ENCODE measurements around the gene USH1G. TPM values are rescaled to one million over a fixed set of nuclear protein-coding genes. Genes with fewer than 3 reads are reported as not detected.

Gene USH1G
- polyA plus RNA-seq, 1 donor from 2014 or later, result not detected

DNA sequence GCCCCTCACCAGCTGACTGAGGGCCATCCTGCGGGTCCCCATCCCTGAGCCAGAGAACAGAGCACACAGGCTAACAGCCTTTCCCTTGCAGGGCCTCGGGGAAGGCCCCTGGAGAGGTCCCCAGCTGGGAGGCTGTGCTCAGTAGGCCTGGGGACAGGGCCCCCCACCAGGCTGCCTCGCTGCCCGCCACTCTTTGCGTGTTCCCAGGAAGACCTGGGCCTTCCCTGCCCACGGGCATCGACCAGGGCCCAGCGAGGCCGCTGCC, 48.7 kb upstream of the USH1G start:
- TF ChIP-seq EP300 (conservative IDR thresholded peaks at IDR 0.05; ENCODE audit: poor library complexity, severe bottlenecking) (no peak), POLR2AphosphoS5 (IDR thresholded peaks at IDR 0.05) (no peak), SMC3 (conservative IDR thresholded peaks at IDR 0.05; ENCODE audit: poor library complexity) (no peak), TAF1 (IDR thresholded peaks at IDR 0.05; ENCODE audit: low read depth) (no peak), RAD21 (conservative IDR thresholded peaks at IDR 0.05) (no peak), EZH2 (IDR thresholded peaks at IDR 0.05; ENCODE audit: borderline replicate concordance, insufficient read depth, low read length, poor library complexity, severe bottlenecking) (no peak), MXI1 (conservative IDR thresholded peaks at IDR 0.05; ENCODE audit: poor library complexity, severe bottlenecking) (no peak)
- TF ChIP-seq, protein P1, sequence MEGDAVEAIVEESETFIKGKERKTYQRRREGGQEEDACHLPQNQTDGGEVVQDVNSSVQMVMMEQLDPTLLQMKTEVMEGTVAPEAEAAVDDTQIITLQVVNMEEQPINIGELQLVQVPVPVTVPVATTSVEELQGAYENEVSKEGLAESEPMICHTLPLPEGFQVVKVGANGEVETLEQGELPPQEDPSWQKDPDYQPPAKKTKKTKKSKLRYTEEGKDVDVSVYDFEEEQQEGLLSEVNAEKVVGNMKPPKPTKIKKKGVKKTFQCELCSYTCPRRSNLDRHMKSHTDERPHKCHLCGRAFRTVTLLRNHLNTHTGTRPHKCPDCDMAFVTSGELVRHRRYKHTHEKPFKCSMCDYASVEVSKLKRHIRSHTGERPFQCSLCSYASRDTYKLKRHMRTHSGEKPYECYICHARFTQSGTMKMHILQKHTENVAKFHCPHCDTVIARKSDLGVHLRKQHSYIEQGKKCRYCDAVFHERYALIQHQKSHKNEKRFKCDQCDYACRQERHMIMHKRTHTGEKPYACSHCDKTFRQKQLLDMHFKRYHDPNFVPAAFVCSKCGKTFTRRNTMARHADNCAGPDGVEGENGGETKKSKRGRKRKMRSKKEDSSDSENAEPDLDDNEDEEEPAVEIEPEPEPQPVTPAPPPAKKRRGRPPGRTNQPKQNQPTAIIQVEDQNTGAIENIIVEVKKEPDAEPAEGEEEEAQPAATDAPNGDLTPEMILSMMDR (IDR thresholded peaks at IDR 0.05; ENCODE audit: poor library complexity, severe bottlenecking), result no peak
- H2AFZ ChIP-seq (ENCODE audit: low read depth, low read length), result peak overlapping the region; percentile 65
- no peaks in the 10 kb centered on the region for H4K20me1 ChIP-seq (ENCODE audit: insufficient read depth)
- H3K79me2 ChIP-seq (replicated peaks; ENCODE audit: insufficient read depth, low read length), result peaks cover 5% of the 10 kb centered on the region
- H3K4me3 ChIP-seq (ENCODE audit: low read length), result peak overlapping the region; percentile 96
- H3K9me2 ChIP-seq (ENCODE audit: insufficient read depth, low read length), result no peaks in the 10 kb centered on the region
- H3F3A ChIP-seq (ENCODE audit: insufficient read depth, low read length, poor library complexity, severe bottlenecking), result no peaks in the 10 kb centered on the region
- H3K27me3 ChIP-seq (ENCODE audit: insufficient read depth, low read depth, low read length), result peaks cover 8% of the 10 kb centered on the region
- H3K4me2 ChIP-seq (ENCODE audit: low read length), result peak overlapping the region; percentile 81
- H3K36me3 ChIP-seq (ENCODE audit: insufficient read depth, low read length), result no peaks in the 10 kb centered on the region
- peak overlapping the region; percentile 83 for H3K9ac ChIP-seq (ENCODE audit: low read length)
- no peaks in the 10 kb centered on the region for H3K9me3 ChIP-seq (ENCODE audit: low read length)
- peak overlapping the region; percentile 12 for H3K27ac ChIP-seq (ENCODE audit: low read length)

DNA sequence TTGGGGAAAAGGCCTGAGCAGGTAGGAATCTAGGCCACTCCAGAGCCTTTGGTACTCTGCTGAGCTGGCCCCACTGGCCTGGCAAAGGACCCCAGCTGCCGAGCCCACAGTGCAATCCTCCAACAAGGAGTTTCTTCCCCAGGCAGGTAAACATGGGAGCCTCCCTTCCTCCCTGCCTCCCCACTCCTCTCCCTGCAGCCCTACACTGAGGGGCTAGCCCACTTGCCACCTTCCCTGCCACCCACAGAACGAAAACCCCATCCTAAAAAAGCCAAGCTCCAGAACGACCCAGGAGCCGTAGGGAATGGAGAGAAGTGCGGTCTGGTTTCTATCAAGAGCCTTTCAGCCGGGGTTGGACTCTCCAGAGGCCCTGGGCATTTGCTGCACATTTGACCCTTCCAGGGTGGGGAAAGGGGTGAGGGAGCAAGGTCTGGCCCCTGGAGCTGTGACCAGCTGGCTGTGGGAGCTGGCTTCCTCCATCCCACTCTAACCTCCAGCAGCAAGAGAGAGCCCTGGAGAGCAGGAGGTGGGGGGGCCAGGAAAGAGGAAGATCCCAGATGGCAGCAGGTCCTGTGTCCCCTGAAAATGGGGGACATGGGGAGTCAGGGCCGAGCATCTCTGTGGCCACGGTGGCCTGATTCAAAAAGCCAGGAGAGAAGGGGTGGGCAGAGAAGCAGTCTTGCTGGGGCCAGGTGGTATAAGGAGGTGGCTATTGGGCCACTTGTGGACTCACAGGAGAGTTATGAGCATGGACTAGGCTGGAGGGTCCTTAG, 48.2 kb upstream of the USH1G start:
- H3K79me2 ChIP-seq (replicated peaks; ENCODE audit: insufficient read depth, low read length), result peaks cover 5% of the 10 kb centered on the region
- H3K4me2 ChIP-seq (ENCODE audit: low read length), result peak overlapping the region; percentile 81
- peak overlapping the region; percentile 83 for H3K9ac ChIP-seq (ENCODE audit: low read length)
- H3K9me2 ChIP-seq (ENCODE audit: insufficient read depth, low read length), result no peaks in the 10 kb centered on the region
- TF ChIP-seq MXI1 (conservative IDR thresholded peaks at IDR 0.05; ENCODE audit: poor library complexity, severe bottlenecking) (no peak), EP300 (conservative IDR thresholded peaks at IDR 0.05; ENCODE audit: poor library complexity, severe bottlenecking) (no peak), RAD21 (conservative IDR thresholded peaks at IDR 0.05) (no peak), POLR2AphosphoS5 (IDR thresholded peaks at IDR 0.05) (no peak), SMC3 (conservative IDR thresholded peaks at IDR 0.05; ENCODE audit: poor library complexity) (no peak), EZH2 (IDR thresholded peaks at IDR 0.05; ENCODE audit: borderline replicate concordance, insufficient read depth, low read length, poor library complexity, severe bottlenecking) (no peak)
- TF ChIP-seq, protein P1 (IDR thresholded peaks at IDR 0.05; ENCODE audit: poor library complexity, severe bottlenecking), result no peak
- TF ChIP-seq, protein P2, sequence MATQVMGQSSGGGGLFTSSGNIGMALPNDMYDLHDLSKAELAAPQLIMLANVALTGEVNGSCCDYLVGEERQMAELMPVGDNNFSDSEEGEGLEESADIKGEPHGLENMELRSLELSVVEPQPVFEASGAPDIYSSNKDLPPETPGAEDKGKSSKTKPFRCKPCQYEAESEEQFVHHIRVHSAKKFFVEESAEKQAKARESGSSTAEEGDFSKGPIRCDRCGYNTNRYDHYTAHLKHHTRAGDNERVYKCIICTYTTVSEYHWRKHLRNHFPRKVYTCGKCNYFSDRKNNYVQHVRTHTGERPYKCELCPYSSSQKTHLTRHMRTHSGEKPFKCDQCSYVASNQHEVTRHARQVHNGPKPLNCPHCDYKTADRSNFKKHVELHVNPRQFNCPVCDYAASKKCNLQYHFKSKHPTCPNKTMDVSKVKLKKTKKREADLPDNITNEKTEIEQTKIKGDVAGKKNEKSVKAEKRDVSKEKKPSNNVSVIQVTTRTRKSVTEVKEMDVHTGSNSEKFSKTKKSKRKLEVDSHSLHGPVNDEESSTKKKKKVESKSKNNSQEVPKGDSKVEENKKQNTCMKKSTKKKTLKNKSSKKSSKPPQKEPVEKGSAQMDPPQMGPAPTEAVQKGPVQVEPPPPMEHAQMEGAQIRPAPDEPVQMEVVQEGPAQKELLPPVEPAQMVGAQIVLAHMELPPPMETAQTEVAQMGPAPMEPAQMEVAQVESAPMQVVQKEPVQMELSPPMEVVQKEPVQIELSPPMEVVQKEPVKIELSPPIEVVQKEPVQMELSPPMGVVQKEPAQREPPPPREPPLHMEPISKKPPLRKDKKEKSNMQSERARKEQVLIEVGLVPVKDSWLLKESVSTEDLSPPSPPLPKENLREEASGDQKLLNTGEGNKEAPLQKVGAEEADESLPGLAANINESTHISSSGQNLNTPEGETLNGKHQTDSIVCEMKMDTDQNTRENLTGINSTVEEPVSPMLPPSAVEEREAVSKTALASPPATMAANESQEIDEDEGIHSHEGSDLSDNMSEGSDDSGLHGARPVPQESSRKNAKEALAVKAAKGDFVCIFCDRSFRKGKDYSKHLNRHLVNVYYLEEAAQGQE (IDR thresholded peaks at IDR 0.05; ENCODE audit: borderline replicate concordance), result no peak
- peaks cover 8% of the 10 kb centered on the region for H3K27me3 ChIP-seq (ENCODE audit: insufficient read depth, low read depth, low read length)
- H3K4me3 ChIP-seq (ENCODE audit: low read length), result peak overlapping the region; percentile 96
- H3F3A ChIP-seq (ENCODE audit: insufficient read depth, low read length, poor library complexity, severe bottlenecking), result no peaks in the 10 kb centered on the region
- no peak overlapping the region for H2AFZ ChIP-seq (ENCODE audit: low read depth, low read length)
- no peak overlapping the region for H3K27ac ChIP-seq (ENCODE audit: low read length)
- no peaks in the 10 kb centered on the region for H3K36me3 ChIP-seq (ENCODE audit: insufficient read depth, low read length)
- no peaks in the 10 kb centered on the region for H4K20me1 ChIP-seq (ENCODE audit: insufficient read depth)
- no peaks in the 10 kb centered on the region for H3K9me3 ChIP-seq (ENCODE audit: low read length)

All from neural cell (in vitro differentiated cells).